Lower lobe of right lung (tissue), 2 donors: ENCODE measurements around the gene WNT9A. TPM values are rescaled to one million over a fixed set of nuclear protein-coding genes. Genes with fewer than 3 reads are reported as not detected.
A peak's percentile ranks its signal among the peaks of the same experiment; 100 is the strongest.

Experiments used
- ATAC-seq, 2 donors: fragments of 200-7000 bp; cut with Tn5 transposase; one replicate each; pipeline ENCODE4 v1.9.1; 2020 to 2022; ENCODE audit warnings: mild to moderate bottlenecking in 2 of 2, moderate library complexity in 2 of 2
- DNase-seq: peaks from one replicate; pipeline ENCODE4 v3.0.0-alpha.2; 2020
- H3K27ac ChIP-seq: fragments of 200-600 bp; one replicate; pipeline ENCODE4 v1.8.0; 2022
- H3K27me3 ChIP-seq: fragments of 200-600 bp; one replicate; pipeline ENCODE4 v1.8.0; 2022; ENCODE audit warnings: low read depth
- H3K36me3 ChIP-seq: fragments of 200-600 bp; one replicate; pipeline ENCODE4 v1.8.0; 2022; ENCODE audit warnings: mild to moderate bottlenecking
- H3K4me1 ChIP-seq: fragments of 200-600 bp; one replicate; pipeline ENCODE4 v1.8.0; 2022
- H3K4me3 ChIP-seq: fragments of 200-600 bp; one replicate; pipeline ENCODE4 v1.8.0; 2022; ENCODE audit warnings: mild to moderate bottlenecking
- H3K9me3 ChIP-seq: fragments of 200-600 bp; one replicate; pipeline ENCODE4 v1.8.0; 2022
- intact Hi-C: fragments of 100-400 bp; cut with DNase I; formaldehyde crosslinking; loops from one replicate; pipeline ENCODE4 v1.11.0; 2022
- total RNA-seq: library from RNA; stranded (reverse); fragmentation: NEBNext Ultra II Directional; extraction: Animal tissue kit (Norgen Biotek cat#: 25700); gene quantifications from one replicate; pipeline ENCODE4 v1.2.1, GENCODE V29; 2021
- TF ChIP-seq, protein P1 (sequence below): fragments of 200-600 bp; IDR thresholded peaks from one replicate; pipeline ENCODE4 v1.8.0; 2022; ENCODE audit warnings: antibody characterized with exemption, mild to moderate bottlenecking
- donor health status: DM: no; HTN: yes; CAD: no; lungs with severe emphysema.

WNT9A gene
- total RNA-seq, 1 donor from 2014 or later, result 7.0 TPM

DNA sequence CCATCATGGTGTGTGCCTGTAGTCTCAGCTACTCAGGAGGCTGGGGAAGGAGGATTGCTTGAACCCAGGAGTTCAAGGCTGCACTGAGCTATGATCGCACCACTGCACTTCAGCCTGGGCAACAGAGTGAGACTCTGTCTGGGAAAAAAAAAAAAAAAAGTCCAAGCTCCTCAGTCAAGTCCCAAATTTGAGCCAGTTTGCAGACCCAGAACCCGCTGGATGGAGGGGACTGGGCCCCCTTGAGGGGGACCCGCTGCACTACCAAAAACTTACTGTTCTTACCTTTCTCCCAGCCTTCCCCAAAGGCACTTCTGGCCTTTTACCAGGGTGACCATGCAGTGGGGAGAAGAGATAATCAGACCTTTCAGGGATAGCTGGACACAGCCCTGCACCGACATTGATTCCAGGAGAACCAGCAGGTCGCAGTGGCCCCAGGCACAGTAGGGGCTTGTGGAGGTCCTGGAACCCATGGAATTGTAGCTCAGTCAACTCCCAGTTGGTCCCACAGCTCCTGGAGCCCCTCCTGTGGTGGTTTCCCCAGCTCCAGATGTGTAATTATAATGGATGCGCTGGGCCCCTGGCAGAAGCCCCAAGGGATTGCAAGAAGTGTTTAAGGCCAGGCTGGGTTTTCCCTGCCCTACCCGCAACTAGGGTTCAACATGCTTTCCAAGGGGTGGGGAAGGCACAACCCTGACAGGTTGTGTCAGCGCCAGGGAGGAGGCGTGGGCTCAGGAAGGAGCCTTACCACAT lies 4.1 kb upstream of the WNT9A start:
- H3K4me1 ChIP-seq, result peaks cover 15% of the 10 kb centered on the region
- H3K27ac ChIP-seq, result no peak overlapping the region
- DNase-seq, result peak; percentile 31
- intact Hi-C loops, result no loop called here
- no peak overlapping the region for H3K4me3 ChIP-seq
- H3K9me3 ChIP-seq, result no peaks in the 10 kb centered on the region
- peaks cover 18% of the 10 kb centered on the region for H3K27me3 ChIP-seq
- no peaks in the 10 kb centered on the region for H3K36me3 ChIP-seq
- TF ChIP-seq, protein P1, sequence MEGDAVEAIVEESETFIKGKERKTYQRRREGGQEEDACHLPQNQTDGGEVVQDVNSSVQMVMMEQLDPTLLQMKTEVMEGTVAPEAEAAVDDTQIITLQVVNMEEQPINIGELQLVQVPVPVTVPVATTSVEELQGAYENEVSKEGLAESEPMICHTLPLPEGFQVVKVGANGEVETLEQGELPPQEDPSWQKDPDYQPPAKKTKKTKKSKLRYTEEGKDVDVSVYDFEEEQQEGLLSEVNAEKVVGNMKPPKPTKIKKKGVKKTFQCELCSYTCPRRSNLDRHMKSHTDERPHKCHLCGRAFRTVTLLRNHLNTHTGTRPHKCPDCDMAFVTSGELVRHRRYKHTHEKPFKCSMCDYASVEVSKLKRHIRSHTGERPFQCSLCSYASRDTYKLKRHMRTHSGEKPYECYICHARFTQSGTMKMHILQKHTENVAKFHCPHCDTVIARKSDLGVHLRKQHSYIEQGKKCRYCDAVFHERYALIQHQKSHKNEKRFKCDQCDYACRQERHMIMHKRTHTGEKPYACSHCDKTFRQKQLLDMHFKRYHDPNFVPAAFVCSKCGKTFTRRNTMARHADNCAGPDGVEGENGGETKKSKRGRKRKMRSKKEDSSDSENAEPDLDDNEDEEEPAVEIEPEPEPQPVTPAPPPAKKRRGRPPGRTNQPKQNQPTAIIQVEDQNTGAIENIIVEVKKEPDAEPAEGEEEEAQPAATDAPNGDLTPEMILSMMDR, result no peak
- ATAC-seq, result no peak

DNA sequence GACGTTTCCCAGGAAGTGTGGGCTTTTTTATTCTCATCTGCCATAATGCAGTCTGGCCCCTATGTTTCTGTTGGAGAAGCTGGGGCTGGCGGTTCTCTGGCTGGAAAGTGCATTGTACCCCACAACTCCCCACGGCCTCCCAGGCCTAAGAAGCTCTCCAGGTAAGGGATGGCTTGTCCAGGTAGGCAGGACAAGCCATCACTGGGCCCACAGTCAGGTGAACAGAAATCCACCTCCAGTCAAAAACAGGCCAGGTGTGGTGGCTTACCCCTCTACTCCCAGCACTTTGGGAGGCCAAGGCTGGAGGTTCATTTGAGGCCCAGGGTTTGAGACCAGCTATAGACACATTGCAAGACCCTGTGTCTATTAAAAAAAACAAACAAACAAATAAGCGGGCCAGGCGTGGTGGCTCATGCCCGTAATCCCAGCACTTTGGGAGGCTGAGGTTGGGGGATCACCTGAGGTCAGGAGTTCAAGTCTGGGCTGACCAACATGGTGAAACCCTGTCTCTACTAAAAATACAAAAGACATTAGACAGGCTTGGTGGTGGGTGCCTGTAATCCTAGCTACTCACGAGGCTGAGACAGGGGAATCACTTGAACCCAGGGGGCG lies 3.1 kb upstream of the WNT9A start:
- DNase-seq (no peak), ATAC-seq (no peak)
- TF ChIP-seq, protein P1, result no peak
- peaks cover 19% of the 10 kb centered on the region for H3K27me3 ChIP-seq
- H3K9me3 ChIP-seq, result no peaks in the 10 kb centered on the region
- intact Hi-C loops, result no loop called here
- peaks cover 25% of the 10 kb centered on the region for H3K4me1 ChIP-seq
- no peak overlapping the region for H3K27ac ChIP-seq
- no peaks in the 10 kb centered on the region for H3K36me3 ChIP-seq
- no peak overlapping the region for H3K4me3 ChIP-seq

DNA sequence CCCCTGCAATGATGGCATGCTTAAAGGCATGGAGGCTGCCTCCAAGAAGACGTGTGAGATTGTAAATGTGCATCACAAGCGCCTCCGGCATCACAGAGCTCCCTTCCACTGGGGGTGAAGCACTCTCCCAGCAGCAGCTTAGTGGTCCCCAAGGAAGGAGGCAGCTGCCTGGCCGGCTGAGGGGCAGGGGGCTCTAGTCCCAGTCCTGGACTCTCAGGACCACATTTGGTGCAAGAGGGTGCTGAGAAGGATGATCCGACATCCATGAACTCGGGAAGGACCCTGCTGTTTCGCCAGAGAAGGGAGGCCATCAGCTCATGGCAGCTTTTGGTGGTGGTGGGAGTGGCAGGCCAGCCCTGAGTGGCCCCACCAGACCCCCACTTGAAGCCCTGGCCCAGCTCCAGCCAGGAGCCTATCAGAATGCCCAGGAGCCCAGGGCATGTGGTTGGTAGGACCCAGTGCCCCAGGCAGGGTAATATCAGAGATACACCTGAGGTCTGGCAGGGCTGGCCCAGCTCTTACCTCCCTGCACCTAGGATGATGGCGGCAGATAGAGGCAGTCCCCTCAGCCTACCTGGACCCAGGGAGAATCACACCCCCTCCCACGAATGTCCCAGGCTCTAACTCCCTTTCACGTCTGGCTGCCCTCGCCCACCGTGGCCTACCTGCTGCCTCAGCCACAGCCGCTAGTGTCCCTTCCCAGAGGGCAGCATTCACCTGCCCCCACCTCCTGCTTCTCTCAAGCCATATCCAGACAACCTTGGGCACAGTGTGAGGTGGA lies 2.4 kb upstream of the WNT9A start:
- H3K27me3 ChIP-seq, result peaks cover 19% of the 10 kb centered on the region

DNA sequence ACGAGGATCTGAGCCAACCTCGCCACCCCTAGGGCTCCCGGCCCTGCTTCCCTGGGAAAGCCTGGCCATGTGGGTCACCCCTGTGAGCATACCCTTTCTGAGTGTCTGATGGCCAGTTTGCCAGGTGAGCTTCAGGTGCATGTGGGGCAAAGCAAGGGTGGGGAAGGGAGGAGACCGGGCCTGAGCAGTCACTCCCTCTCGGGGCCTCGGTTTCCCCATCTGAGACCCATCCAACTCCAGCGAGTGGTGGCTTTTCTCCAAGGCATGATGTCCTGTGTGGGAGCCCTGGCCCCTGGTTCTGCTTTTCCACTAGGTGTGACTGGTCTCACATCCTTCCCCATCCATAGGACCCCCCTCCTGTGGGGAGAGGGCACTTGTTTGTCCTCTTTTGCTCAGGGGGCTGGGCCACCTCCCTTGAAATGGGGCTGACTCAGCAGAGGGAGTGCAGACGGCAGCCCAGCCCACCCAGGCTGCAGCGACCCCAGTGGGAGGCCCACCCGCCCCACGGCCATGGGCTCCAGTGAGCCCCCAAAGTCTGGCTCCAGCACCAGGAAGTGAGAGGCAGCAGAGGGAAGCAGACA lies 1.7 kb upstream of the WNT9A start:
- TF ChIP-seq, protein P1, result no peak
- intact Hi-C loops, result no loop called here
- peaks cover 37% of the 10 kb centered on the region for H3K4me1 ChIP-seq
- H3K4me3 ChIP-seq, result no peak overlapping the region
- peak; percentile 40 for DNase-seq
- H3K27me3 ChIP-seq, result peaks cover 19% of the 10 kb centered on the region
- no peak overlapping the region for H3K27ac ChIP-seq
- ATAC-seq, result no peak
- H3K9me3 ChIP-seq, result no peaks in the 10 kb centered on the region
- no peaks in the 10 kb centered on the region for H3K36me3 ChIP-seq

More for the DNA sequence above, 2.4 kb upstream of the WNT9A start:
- TF ChIP-seq, protein P1, result no peak
- intact Hi-C loops, result no loop called here
- Histone ChIP-seq H3K36me3 (no peaks in the 10 kb centered on the region), H3K9me3 (no peaks in the 10 kb centered on the region), H3K27ac (no peak overlapping the region), H3K4me1 (peaks cover 32% of the 10 kb centered on the region), H3K4me3 (no peak overlapping the region)
- DNase-seq (peak; percentile 42), ATAC-seq (no peak)

DNA sequence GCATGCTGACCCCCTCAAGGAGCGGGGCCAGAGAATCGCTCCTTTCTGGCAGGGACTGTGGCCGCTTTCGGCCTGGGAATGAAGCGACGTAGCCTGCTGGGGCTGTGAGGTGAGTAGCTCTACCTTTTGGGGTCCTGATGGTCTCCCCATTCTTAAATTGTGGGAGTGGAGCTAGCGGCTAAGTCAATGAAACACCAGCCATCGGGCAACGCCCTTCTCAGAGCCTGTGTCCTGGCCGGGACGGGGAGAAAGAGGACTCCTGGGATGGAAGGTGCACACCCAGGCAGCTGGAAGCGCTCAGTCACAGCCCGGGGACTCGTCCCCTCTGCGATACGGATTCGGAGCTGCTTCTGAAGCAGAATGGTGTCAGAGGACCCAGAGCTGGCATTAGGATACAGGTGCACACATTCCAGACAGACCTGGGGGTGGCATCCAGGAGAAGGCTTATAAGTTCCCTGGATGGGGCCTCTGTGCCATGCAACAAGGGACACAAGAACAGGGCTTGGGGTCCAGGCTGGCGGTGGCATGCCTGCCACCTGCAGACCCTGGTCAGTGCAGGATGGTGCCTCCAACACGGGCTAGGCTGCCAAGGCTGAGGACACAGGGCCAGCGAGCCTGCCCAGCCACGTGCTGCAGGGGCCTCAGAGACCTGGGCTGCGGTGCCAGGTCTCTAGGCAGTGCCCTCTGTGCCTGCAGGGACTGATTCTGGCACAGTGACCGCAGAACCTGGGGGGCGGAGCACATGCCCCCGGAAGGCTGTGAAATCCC lies 945 bp upstream of the WNT9A start:
- intact Hi-C loops, result no loop called here
- ATAC-seq (no peak), DNase-seq (peak; percentile 41)
- peak overlapping the region; percentile 46 for H3K27ac ChIP-seq
- H3K9me3 ChIP-seq, result no peaks in the 10 kb centered on the region
- peak overlapping the region; percentile 62 for H3K4me3 ChIP-seq
- H3K27me3 ChIP-seq, result peaks cover 19% of the 10 kb centered on the region
- H3K36me3 ChIP-seq, result no peaks in the 10 kb centered on the region
- TF ChIP-seq, protein P1, result no peak
- peaks cover 37% of the 10 kb centered on the region for H3K4me1 ChIP-seq
